Liver (tissue), 9 donors: ENCODE measurements around the gene DNAJC5G. TPM values are rescaled to one million over a fixed set of nuclear protein-coding genes. Genes with fewer than 3 reads are reported as not detected.

Source experiments
- DNase-seq: peaks from one replicate; pipeline ENCODE4 v3.0.0-alpha.2; 2017; ENCODE audit warnings: low spot score
- H3K27ac ChIP-seq, 2 donors: one replicate each; pipeline ENCODE4 v1.7.0; 2013; ENCODE audit warnings: inconsistent platforms in 2 of 2, low read length in 2 of 2, control low read depth in 1 of 2, low read depth in 1 of 2, mild to moderate bottlenecking in 1 of 2
- H3K27me3 ChIP-seq, 4 donors: one replicate each; pipeline versions ENCODE4 v1.6.1 to v1.7.0; 2013; ENCODE audit warnings: low read length in 3 of 4, inconsistent platforms in 1 of 4, mild to moderate bottlenecking in 1 of 4, moderate library complexity in 1 of 4; ENCODE audit not compliant: control insufficient read depth in 4 of 4, insufficient read depth in 4 of 4
- H3K36me3 ChIP-seq, 4 donors: one replicate each; pipeline versions ENCODE4 v1.6.1 to v1.7.0; 2013; ENCODE audit warnings: low read length in 3 of 4, mild to moderate bottlenecking in 3 of 4, low read depth in 1 of 4, moderate library complexity in 1 of 4; ENCODE audit not compliant: control insufficient read depth in 4 of 4, insufficient read depth in 3 of 4
- H3K4me1 ChIP-seq, 4 donors: one replicate each; pipeline versions ENCODE4 v1.6.1 to v1.7.0; 2013; ENCODE audit warnings: low read length in 3 of 4, mild to moderate bottlenecking in 3 of 4, moderate library complexity in 1 of 4; ENCODE audit not compliant: control insufficient read depth in 4 of 4, insufficient read depth in 4 of 4
- H3K4me3 ChIP-seq, 3 donors: one replicate each; pipeline versions ENCODE4 v1.6.1 to v1.7.0; 2013; ENCODE audit warnings: low read length in 3 of 3, control low read depth in 1 of 3, low read depth in 1 of 3, mild to moderate bottlenecking in 1 of 3
- H3K9ac ChIP-seq, 2 donors: one replicate each; pipeline ENCODE4 v1.7.0; 2013; ENCODE audit warnings: low read length in 2 of 2, mild to moderate bottlenecking in 2 of 2, moderate library complexity in 2 of 2, control low read depth in 1 of 2, low read depth in 1 of 2
- H3K9me3 ChIP-seq, 4 donors: one replicate each; pipeline versions ENCODE4 v1.6.1 to v1.7.0; 2013; ENCODE audit warnings: low read length in 3 of 4; ENCODE audit not compliant: control insufficient read depth in 4 of 4
- ATF3 ChIP-seq: IDR thresholded peaks from 2 replicates; pipeline ENCODE4 v1.6.1; 2016; ENCODE audit warnings: antibody characterized with exemption
- CTCF ChIP-seq: fragments of 150-350 bp; IDR thresholded peaks from 2 replicates; pipeline ENCODE4 v1.5.1; 2017; ENCODE audit warnings: improper control_type of control experiment, low read depth, low read length; ENCODE audit not compliant: missing input control
- EGR1 ChIP-seq, 2 donors: IDR thresholded peaks; 2 replicates each; pipeline ENCODE4 v1.6.1; 2016 to 2018; ENCODE audit warnings: antibody characterized with exemption in 2 of 2, low read depth in 2 of 2
- FOXA1 ChIP-seq: IDR thresholded peaks from 2 replicates; pipeline ENCODE4 v1.6.1; 2016; ENCODE audit warnings: antibody characterized with exemption
- FOXA2 ChIP-seq: IDR thresholded peaks from 2 replicates; pipeline ENCODE4 v1.6.1; 2016; ENCODE audit warnings: antibody characterized with exemption
- GABPA ChIP-seq, 2 donors: IDR thresholded peaks in 1 of 2; conservative IDR thresholded peaks in 1 of 2; 2 replicates each; pipeline ENCODE4 v1.6.1; 2016; ENCODE audit warnings: antibody characterized with exemption in 2 of 2, mild to moderate bottlenecking in 1 of 2, moderate library complexity in 1 of 2
- HNF4A ChIP-seq, 2 donors: conservative IDR thresholded peaks; 2 replicates each; pipeline ENCODE4 v1.6.1; 2016; ENCODE audit warnings: antibody characterized with exemption in 2 of 2, mild to moderate bottlenecking in 2 of 2
- HNF4G ChIP-seq: IDR thresholded peaks from 2 replicates; pipeline ENCODE4 v1.6.1; 2016; ENCODE audit warnings: antibody characterized with exemption
- JUND ChIP-seq, 2 donors: IDR thresholded peaks; 2 replicates each; pipeline ENCODE4 v1.6.1; 2016; ENCODE audit warnings: antibody characterized with exemption in 2 of 2
- MAX ChIP-seq: IDR thresholded peaks from 2 replicates; pipeline ENCODE4 v1.6.1; 2016; ENCODE audit warnings: antibody characterized with exemption
- NR2F2 ChIP-seq: IDR thresholded peaks from 2 replicates; pipeline ENCODE4 v1.6.1; 2016; ENCODE audit warnings: antibody characterized with exemption
- RAD21 ChIP-seq, 2 donors: IDR thresholded peaks; 2 replicates each; pipeline ENCODE4 v1.6.1; 2016; ENCODE audit warnings: antibody characterized with exemption in 2 of 2, mild to moderate bottlenecking in 2 of 2
- REST ChIP-seq: IDR thresholded peaks from 2 replicates; pipeline ENCODE4 v1.6.1; 2016; ENCODE audit warnings: antibody characterized with exemption, mild to moderate bottlenecking
- RXRA ChIP-seq, 2 donors: IDR thresholded peaks; 2 replicates each; pipeline ENCODE4 v1.6.1; 2017 to 2018; ENCODE audit warnings: antibody characterized with exemption in 2 of 2, mild to moderate bottlenecking in 1 of 2
- SP1 ChIP-seq: IDR thresholded peaks from 2 replicates; pipeline ENCODE4 v1.6.1; 2018; ENCODE audit warnings: antibody characterized with exemption, mild to moderate bottlenecking
- TAF1 ChIP-seq: conservative IDR thresholded peaks from 2 replicates; pipeline ENCODE4 v1.6.1; 2016; ENCODE audit warnings: antibody characterized with exemption, mild to moderate bottlenecking
- YY1 ChIP-seq: IDR thresholded peaks from 2 replicates; pipeline ENCODE4 v1.6.1; 2016; ENCODE audit warnings: antibody characterized with exemption, mild to moderate bottlenecking
- ZBTB33 ChIP-seq: IDR thresholded peaks from 2 replicates; pipeline ENCODE4 v1.6.1; 2016; ENCODE audit warnings: antibody characterized with exemption
- WGBS: extraction: QIAGEN DNeasy Blood & Tissue Kit; methylation state at CpG from one replicate; pipeline ENCODE4 v1.1.7; 2013; 5-methylcytosine and 5-hydroxymethylcytosine counted together
- polyA plus RNA-seq, 2 donors: library from polyadenylated mRNA; stranded (reverse) in 1 of 2; unstranded in 1 of 2; fragments of 200-250 nt in 1 of 2; fragments of >200 nt in 1 of 2; fragmentation: Nextera tagmentation in 1 of 2; extraction: Ambion mirVana in 1 of 2; gene quantifications; one replicate each; pipeline versions ENCODE4 v1.2.1 to v1.2.3, GENCODE V29; 2013 to 2015
- total RNA-seq, 2 donors: library from RNA; depleted of rRNA; stranded (reverse); fragments of >200 nt; gene quantifications; one replicate each; pipeline ENCODE4 v1.2.3, GENCODE V29; 2014
- donor health status: healthy.
- donor health status: healthy.
- donor health status: healthy.
- donor health status: healthy.
- donor health status: healthy.

DNAJC5G gene
- total and polyA plus RNA-seq, 4 donors, result not detected

GRCh38 chr2:27263287-27264252, 11.7 kb upstream of the DNAJC5G start:
- no peaks in the 10 kb centered on the region for H3K9me3 ChIP-seq
- H3K36me3 ChIP-seq, result no peaks in the 10 kb centered on the region
- H3K4me3 ChIP-seq, result peak overlapping the region in 2 of 3 donors; percentile 22 to 49
- H3K27ac ChIP-seq, result no peak overlapping the region
- no peak for DNase-seq
- TF ChIP-seq CTCF (no peak), MAX (no peak), EGR1 (IDR thresholded peaks at IDR 0.05; ENCODE audit: low read depth in 2 of 2) (no peak), REST (no peak), GABPA (IDR thresholded peaks at IDR 0.05 in 1 of 2, conservative IDR thresholded peaks at IDR 0.05 in 1 of 2) (no peak), ATF3 (no peak), FOXA2 (no peak), YY1 (no peak), HNF4A (conservative IDR thresholded peaks at IDR 0.05) (no peak), TAF1 (no peak), HNF4G (no peak), JUND (IDR thresholded peaks at IDR 0.05) (no peak), RAD21 (IDR thresholded peaks at IDR 0.05) (no peak), RXRA (IDR thresholded peaks at IDR 0.05) (no peak), SP1 (no peak), ZBTB33 (no peak), FOXA1 (no peak), NR2F2 (no peak)
- 5% methylated on average over 46 of the region's 46 CpGs for WGBS
- peaks cover 10 to 35% (median 22%) of the 10 kb centered on the region in 4 donors for H3K4me1 ChIP-seq
- no peak overlapping the region for H3K9ac ChIP-seq
- peaks cover 0 to 22% (median 4%) of the 10 kb centered on the region in 4 donors for H3K27me3 ChIP-seq
